ENCODE results near the gene CXCR3. TPM values are rescaled to one million over a fixed set of nuclear protein-coding genes. Genes with fewer than 3 reads are reported as not detected.

Gene CXCR3
- total RNA-seq, 4 donors from 2014 or later: 0.42 to 1.0 (median 0.67) TPM; not detected in 1

DNA sequence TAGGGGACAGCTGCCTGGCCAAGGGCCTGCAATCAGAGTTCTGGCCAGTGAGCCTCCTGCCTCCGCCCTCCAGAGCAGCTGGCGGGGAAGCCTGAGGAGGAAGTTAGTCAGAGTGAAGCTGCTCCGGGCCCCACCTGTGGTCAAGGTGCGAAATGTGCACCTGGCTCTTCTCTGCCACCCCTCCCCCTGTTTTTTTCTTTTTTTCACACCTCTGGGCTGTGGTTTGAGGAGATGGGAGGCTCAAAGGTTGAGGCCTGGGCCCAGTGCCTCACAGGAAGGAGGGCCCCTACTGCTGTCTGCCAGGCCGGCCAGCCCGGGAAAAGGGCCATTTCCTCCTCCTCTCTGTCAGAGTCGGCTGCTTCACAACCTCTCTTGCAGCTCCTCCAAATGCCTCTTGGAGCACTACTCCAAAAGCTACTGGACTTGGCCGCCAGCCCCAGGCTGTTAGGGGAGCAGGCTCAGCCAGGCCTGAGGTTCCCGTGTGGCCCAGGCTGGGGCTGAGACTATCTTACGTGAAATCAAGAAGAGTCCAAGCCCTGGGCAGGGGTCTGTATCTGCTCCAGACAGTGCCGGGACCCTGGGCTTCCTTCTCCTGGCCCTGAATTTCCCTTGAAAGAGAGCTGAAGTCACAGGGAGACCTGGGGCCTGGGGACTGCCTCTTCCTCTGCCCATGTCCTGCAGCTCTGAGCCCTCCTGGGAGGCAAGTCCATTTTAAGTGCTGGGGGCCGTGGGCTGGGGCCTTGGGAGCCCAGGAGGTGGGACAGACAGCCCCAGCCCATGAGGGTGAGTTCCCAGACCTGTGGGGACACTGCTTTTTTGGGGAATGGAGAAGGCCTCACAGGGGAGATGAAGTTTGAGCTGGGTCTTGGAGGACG, 4.5 kb upstream of the CXCR3 start:
- no peak for TF ChIP-seq POLR2A (IDR thresholded peaks at IDR 0.05)
- TF ChIP-seq, protein P1, sequence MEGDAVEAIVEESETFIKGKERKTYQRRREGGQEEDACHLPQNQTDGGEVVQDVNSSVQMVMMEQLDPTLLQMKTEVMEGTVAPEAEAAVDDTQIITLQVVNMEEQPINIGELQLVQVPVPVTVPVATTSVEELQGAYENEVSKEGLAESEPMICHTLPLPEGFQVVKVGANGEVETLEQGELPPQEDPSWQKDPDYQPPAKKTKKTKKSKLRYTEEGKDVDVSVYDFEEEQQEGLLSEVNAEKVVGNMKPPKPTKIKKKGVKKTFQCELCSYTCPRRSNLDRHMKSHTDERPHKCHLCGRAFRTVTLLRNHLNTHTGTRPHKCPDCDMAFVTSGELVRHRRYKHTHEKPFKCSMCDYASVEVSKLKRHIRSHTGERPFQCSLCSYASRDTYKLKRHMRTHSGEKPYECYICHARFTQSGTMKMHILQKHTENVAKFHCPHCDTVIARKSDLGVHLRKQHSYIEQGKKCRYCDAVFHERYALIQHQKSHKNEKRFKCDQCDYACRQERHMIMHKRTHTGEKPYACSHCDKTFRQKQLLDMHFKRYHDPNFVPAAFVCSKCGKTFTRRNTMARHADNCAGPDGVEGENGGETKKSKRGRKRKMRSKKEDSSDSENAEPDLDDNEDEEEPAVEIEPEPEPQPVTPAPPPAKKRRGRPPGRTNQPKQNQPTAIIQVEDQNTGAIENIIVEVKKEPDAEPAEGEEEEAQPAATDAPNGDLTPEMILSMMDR (IDR thresholded peaks at IDR 0.05): peak in 3 of 6 experiments; percentile 20 to 21 (median 20)

DNA sequence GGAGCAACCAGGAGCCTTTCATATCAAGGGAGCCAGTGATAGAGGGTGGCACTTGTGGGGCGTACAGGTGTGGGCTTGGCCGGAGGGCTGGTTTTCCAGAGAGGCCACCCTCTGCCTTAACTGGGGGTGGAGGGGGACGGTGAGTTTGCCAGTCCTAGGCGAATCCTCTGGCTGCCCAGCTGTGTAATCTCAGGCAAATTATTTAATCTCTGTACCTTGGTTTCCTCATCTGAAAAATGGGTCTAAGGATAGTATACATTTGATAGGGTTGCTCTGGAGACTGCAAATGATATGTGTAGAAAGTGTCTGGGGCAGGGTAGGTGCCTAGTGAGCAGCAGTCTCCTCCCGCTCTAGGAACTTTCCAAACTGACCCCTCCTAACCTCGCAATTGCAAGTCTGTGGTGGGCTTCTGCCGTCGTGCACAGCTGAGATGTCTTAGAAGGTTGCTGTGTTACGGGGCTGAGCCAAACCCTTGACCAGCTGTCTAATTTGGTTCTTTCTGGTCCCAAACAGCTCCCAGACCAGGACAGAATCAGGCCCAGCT, 3.8 kb upstream of the CXCR3 start:
- 90 to 100% methylated on average over 3 to 4 of the region's 9 CpGs for WGBS, 2 donors
- H3K27ac ChIP-seq: peak overlapping the region; percentile 36 to 72 (median 66)
- intact Hi-C loops (cut with DNase I): no loop called here
- no peak for DNase-seq
- no peaks in the 10 kb centered on the region for H3K9me3 ChIP-seq
- no peak overlapping the region for H3K4me3 ChIP-seq (replicated peaks in 1 of 3)
- H3K27me3 ChIP-seq: no peaks in the 10 kb centered on the region
- TF ChIP-seq, protein P1 (IDR thresholded peaks at IDR 0.05): no peak
- no peak for TF ChIP-seq POLR2A (IDR thresholded peaks at IDR 0.05)
- peaks cover 20 to 44% of the 10 kb centered on the region in 2 donors for H3K4me1 ChIP-seq
- no peaks in the 10 kb centered on the region for H3K36me3 ChIP-seq

More for the DNA sequence above, 4.5 kb upstream of the CXCR3 start:
- peak; percentile 89 to 91 for DNase-seq
- H3K27me3 ChIP-seq: no peaks in the 10 kb centered on the region
- peaks cover 20 to 43% of the 10 kb centered on the region in 2 donors for H3K4me1 ChIP-seq
- no peaks in the 10 kb centered on the region for H3K36me3 ChIP-seq
- H3K9me3 ChIP-seq: no peaks in the 10 kb centered on the region
- 8 to 19% methylated on average over 4 to 8 of the region's 13 CpGs for WGBS, 2 donors
- intact Hi-C loops (cut with DNase I): no loop called here
- H3K4me3 ChIP-seq (replicated peaks in 1 of 3): no peak overlapping the region
- H3K27ac ChIP-seq: peak overlapping the region; percentile 66 to 74 (median 72)

DNA sequence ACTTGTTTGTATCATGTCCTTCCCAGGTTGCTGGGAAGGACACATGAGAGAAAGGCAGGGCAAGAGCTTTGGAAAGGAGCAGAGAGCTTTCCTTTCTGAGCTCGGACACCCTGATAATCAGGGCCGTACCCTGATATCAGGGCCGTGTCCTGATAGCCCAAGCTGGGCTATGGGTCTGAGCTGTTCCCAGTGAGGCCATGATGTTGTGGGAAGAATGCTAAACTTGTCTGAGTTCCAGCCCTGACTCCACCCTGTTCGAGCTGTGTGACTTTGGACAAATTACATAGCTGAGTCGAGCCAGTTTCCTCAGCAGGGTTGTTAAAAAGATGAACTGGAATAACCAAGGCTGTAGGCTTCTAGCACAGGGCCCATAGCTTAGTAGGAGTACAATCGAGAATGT, 3.3 kb upstream of the CXCR3 start:
- Histone ChIP-seq H3K4me3 (replicated peaks in 1 of 3) (no peak overlapping the region), H3K4me1 (peaks cover 20 to 39% of the 10 kb centered on the region in 2 donors), H3K9me3 (no peaks in the 10 kb centered on the region), H3K36me3 (no peaks in the 10 kb centered on the region), H3K27ac (peak overlapping the region in 2 of 3 donors; percentile 66 to 72), H3K27me3 (no peaks in the 10 kb centered on the region)
- intact Hi-C loops (cut with DNase I): no loop called here
- no peak for DNase-seq
- 40 to 59% methylated on average over 6 of the region's 6 CpGs for whole genome bisulfite sequencing, 2 donors
- TF ChIP-seq, protein P1 (IDR thresholded peaks at IDR 0.05): no peak

DNA sequence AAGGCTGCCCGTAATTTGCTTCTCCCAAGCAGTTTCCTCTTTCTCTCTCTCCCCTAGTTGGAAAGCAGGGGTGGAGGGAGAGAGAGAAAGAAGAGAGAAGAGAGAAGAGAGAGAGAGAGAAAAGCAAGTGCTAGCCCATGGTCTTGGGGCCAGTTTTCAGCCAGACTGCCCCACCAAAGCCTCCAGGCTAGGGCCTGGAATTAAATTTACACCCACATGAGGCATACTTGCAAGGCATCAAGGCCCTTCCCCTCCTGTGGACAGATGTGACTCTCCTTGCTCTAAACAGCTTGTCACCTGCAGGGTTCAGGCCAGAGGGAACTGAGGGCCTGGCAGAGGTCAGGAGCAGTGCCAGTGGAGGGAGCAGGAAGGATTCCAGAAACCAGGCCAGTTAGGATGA, 1.7 kb upstream of the CXCR3 start:
- intact Hi-C loops (cut with DNase I): no loop called here
- Histone ChIP-seq H3K27ac (no peak overlapping the region), H3K27me3 (no peaks in the 10 kb centered on the region), H3K36me3 (no peaks in the 10 kb centered on the region), H3K9me3 (no peaks in the 10 kb centered on the region), H3K4me3 (replicated peaks in 1 of 3) (no peak overlapping the region), H3K4me1 (peaks cover 20 to 36% of the 10 kb centered on the region in 2 donors)
- WGBS, 2 donors: 75 to 80% methylated on average over 1 of the region's 1 CpG
- no peak for DNase-seq
- TF ChIP-seq POLR2A (IDR thresholded peaks at IDR 0.05): no peak

DNA sequence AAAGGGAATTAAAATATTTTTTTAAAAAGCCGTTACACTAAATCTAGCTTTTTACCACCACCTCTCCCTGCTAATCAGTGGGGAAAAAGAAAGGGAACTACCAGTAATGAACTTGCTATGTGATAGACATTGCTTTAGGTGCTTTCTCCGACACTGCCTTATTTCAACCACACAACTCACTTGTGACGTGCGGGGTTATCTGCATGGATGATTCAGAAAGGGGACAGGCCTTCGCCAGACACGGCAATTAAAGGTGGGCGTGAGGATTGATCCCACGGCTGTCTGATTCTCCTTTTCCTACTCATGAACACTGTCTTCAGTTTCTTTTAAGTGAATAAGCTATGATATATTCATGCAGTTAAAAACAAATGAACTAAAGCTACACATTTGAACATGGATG, 882 bp upstream of the CXCR3 start:
- no peak for TF ChIP-seq POLR2A (IDR thresholded peaks at IDR 0.05)
- TF ChIP-seq, protein P1 (IDR thresholded peaks at IDR 0.05): no peak

More for the DNA sequence above, 882 bp upstream of the CXCR3 start:
- 85 to 89% methylated on average over 8 of the region's 8 CpGs for WGBS, 2 donors
- intact Hi-C loops (cut with DNase I): no loop called here
- H3K36me3 ChIP-seq: no peaks in the 10 kb centered on the region
- H3K9me3 ChIP-seq: no peaks in the 10 kb centered on the region
- no peak overlapping the region for H3K4me3 ChIP-seq (replicated peaks in 1 of 3)
- peaks cover 20 to 36% of the 10 kb centered on the region in 2 donors for H3K4me1 ChIP-seq
- no peak overlapping the region for H3K27ac ChIP-seq
- no peak for DNase-seq
- no peaks in the 10 kb centered on the region for H3K27me3 ChIP-seq

All from thyroid gland (tissue), 4 donors.